HG03378 (cell line): ENCODE data around the gene ACSF3.
"Not testable (repeated sequence)": the region's sequence is repeated elsewhere in the genome, so short reads cannot be mapped to it uniquely, and the experiment has no call there.

ENCODE experiments used
- ATAC-seq: cut with Tn5 transposase; IDR thresholded peaks from one replicate; pipeline ENCODE4 v1.9.1; 2021; ENCODE audit warnings: mild to moderate bottlenecking, moderate library complexity; ENCODE audit not compliant: unreplicated experiment

ACSF3 gene

GRCh38 chr16:89055894-89056555 lies 37.6 kb upstream of the ACSF3 start:
- ATAC-seq: no peak

GRCh38 chr16:89056592-89056991 lies 37.1 kb upstream of the ACSF3 start:
- no peak for ATAC-seq

- no peak for ATAC-seq
Measured at GRCh38 chr16:89057738-89058137, 35.9 kb upstream of the ACSF3 start.

- no peak for ATAC-seq
Measured at GRCh38 chr16:89058812-89059211, 34.8 kb upstream of the ACSF3 start.

- ATAC-seq: peak; percentile 54
Measured at GRCh38 chr16:89060207-89060794, 33.4 kb upstream of the ACSF3 start.

- no peak for ATAC-seq
Measured at GRCh38 chr16:89061086-89061485, 32.6 kb upstream of the ACSF3 start.

- no peak for ATAC-seq
Measured at GRCh38 chr16:89061590-89062380, 31.9 kb upstream of the ACSF3 start.

- no peak for ATAC-seq
Measured at GRCh38 chr16:89062389-89063345, 31.0 kb upstream of the ACSF3 start.

GRCh38 chr16:89063768-89064320 lies 29.8 kb upstream of the ACSF3 start:
- ATAC-seq: no peak

GRCh38 chr16:89064606-89065457 lies 28.8 kb upstream of the ACSF3 start:
- ATAC-seq: no peak

- no peak for ATAC-seq
Measured at GRCh38 chr16:89065458-89065822, 28.2 kb upstream of the ACSF3 start.

- no peak for ATAC-seq
Measured at GRCh38 chr16:89066721-89067120, 26.9 kb upstream of the ACSF3 start.

GRCh38 chr16:89067677-89068443 lies 25.8 kb upstream of the ACSF3 start:
- no peak for ATAC-seq

GRCh38 chr16:89068814-89069616 lies 24.6 kb upstream of the ACSF3 start:
- not testable (repeated sequence) for ATAC-seq

GRCh38 chr16:89069920-89070319 lies 23.7 kb upstream of the ACSF3 start:
- no peak for ATAC-seq

- no peak for ATAC-seq
Measured at GRCh38 chr16:89070590-89070989, 23.1 kb upstream of the ACSF3 start.

GRCh38 chr16:89071686-89072547 lies 21.7 kb upstream of the ACSF3 start:
- ATAC-seq: no peak
